ENCODE data around the gene TSEN54. TPM values are rescaled to one million over a fixed set of nuclear protein-coding genes. Genes with fewer than 3 reads are reported as not detected.

TSEN54 gene
- total and polyA plus RNA-seq, 4 donors: 9.1 to 15.1 (median 12.3) TPM

DNA sequence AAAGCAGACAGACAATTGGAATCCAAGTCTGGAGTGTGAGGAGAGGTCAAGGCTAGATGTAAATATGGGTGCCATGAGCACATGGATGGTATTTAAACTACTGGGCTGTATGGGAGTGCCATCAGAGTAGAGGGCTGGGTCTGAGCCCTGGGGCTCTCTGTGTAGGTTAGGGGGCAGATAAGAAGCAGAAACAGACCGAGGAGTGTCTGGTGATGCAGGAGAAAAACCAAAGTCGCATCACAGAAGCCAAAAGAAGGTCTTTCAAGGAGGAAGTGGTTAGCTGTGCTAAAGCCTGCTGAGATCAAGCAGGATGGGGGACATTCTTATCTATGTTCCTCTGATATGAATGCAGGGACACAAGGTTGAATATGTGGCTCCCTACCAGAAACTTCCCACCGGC, 1.9 kb downstream of the TSEN54 start (continued):
- TF ChIP-seq GABPA (IDR thresholded peaks at IDR 0.05 in 1 of 2, conservative IDR thresholded peaks at IDR 0.05 in 1 of 2): no peak
- TF ChIP-seq ATF3 (IDR thresholded peaks at IDR 0.05): no peak
- no peak for TF ChIP-seq FOXA1 (IDR thresholded peaks at IDR 0.05)
- TF ChIP-seq TAF1 (conservative IDR thresholded peaks at IDR 0.05): no peak
- TF ChIP-seq, protein P1, sequence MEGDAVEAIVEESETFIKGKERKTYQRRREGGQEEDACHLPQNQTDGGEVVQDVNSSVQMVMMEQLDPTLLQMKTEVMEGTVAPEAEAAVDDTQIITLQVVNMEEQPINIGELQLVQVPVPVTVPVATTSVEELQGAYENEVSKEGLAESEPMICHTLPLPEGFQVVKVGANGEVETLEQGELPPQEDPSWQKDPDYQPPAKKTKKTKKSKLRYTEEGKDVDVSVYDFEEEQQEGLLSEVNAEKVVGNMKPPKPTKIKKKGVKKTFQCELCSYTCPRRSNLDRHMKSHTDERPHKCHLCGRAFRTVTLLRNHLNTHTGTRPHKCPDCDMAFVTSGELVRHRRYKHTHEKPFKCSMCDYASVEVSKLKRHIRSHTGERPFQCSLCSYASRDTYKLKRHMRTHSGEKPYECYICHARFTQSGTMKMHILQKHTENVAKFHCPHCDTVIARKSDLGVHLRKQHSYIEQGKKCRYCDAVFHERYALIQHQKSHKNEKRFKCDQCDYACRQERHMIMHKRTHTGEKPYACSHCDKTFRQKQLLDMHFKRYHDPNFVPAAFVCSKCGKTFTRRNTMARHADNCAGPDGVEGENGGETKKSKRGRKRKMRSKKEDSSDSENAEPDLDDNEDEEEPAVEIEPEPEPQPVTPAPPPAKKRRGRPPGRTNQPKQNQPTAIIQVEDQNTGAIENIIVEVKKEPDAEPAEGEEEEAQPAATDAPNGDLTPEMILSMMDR (IDR thresholded peaks at IDR 0.05; ENCODE audit: low read depth, low read length, missing input control): no peak

DNA sequence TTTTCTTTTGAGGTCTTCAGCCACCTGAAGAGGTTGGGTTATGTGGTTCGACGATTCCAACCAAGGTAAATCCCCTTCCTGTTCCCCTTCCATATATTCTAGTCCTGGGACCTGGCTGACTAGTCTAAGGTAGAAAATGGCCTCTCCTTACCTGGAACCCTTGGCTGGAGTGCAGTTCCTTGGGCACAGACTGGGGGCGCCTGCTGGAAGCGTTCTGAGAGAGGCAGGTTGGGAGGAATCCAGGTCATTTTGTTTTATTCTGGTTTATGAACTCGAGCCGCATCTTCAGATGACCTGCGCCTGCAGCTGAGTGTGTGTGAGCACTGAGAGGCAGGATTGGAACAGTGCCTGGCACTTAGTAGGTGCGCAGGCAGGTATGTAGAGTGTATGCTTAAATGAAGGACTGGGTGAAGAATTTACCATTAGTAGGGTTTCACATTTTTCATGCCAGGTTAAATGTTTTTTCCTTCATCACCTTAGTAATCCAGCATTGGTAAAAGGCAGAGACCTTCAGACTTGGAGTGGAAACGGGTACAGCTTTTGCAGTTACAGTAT, 2.7 kb downstream of the TSEN54 start:
- H3K9ac ChIP-seq (ENCODE audit: low read depth in 1 of 2, low read length in 2 of 2): no peak overlapping the region

More for the DNA sequence above, 2.7 kb downstream of the TSEN54 start:
- no peak overlapping the region for H3K4me3 ChIP-seq (ENCODE audit: low read depth in 1 of 3, low read length in 3 of 3)
- WGBS: 93% methylated on average over 9 of the region's 9 CpGs
- peaks cover 0 to 3% (median 0%) of the 10 kb centered on the region in 4 donors for H3K36me3 ChIP-seq (ENCODE audit: control insufficient read depth in 4 of 4, insufficient read depth in 3 of 4, low read depth in 1 of 4, low read length in 3 of 4)
- H3K9me3 ChIP-seq (ENCODE audit: control insufficient read depth in 4 of 4, low read length in 3 of 4): no peaks in the 10 kb centered on the region
- H3K27ac ChIP-seq (ENCODE audit: low read depth in 1 of 2, low read length in 2 of 2): no peak overlapping the region
- H3K27me3 ChIP-seq (ENCODE audit: control insufficient read depth in 4 of 4, insufficient read depth in 4 of 4, low read length in 3 of 4): no peaks in the 10 kb centered on the region
- no peak for DNase-seq (ENCODE audit: low spot score)
- H3K4me1 ChIP-seq (ENCODE audit: control insufficient read depth in 4 of 4, insufficient read depth in 4 of 4, low read length in 3 of 4): peaks cover 4 to 28% (median 18%) of the 10 kb centered on the region in 4 donors
- TF ChIP-seq REST (IDR thresholded peaks at IDR 0.05) (no peak), GABPA (IDR thresholded peaks at IDR 0.05 in 1 of 2, conservative IDR thresholded peaks at IDR 0.05 in 1 of 2) (no peak), TAF1 (conservative IDR thresholded peaks at IDR 0.05) (no peak), FOXA2 (IDR thresholded peaks at IDR 0.05) (no peak), SP1 (IDR thresholded peaks at IDR 0.05) (no peak), RXRA (IDR thresholded peaks at IDR 0.05) (no peak), RAD21 (IDR thresholded peaks at IDR 0.05) (no peak), JUND (IDR thresholded peaks at IDR 0.05) (no peak), ZBTB33 (IDR thresholded peaks at IDR 0.05) (no peak), ATF3 (IDR thresholded peaks at IDR 0.05) (no peak), YY1 (IDR thresholded peaks at IDR 0.05) (no peak), FOXA1 (IDR thresholded peaks at IDR 0.05) (no peak), NR2F2 (IDR thresholded peaks at IDR 0.05) (no peak)
- TF ChIP-seq, protein P2, sequence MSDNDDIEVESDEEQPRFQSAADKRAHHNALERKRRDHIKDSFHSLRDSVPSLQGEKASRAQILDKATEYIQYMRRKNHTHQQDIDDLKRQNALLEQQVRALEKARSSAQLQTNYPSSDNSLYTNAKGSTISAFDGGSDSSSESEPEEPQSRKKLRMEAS (IDR thresholded peaks at IDR 0.05): no peak
- TF ChIP-seq, protein P1 (IDR thresholded peaks at IDR 0.05; ENCODE audit: low read depth, low read length, missing input control): no peak
